Body of pancreas (tissue), 4 donors: ENCODE data around the gene PPME1. TPM values are rescaled to one million over a fixed set of nuclear protein-coding genes. Genes with fewer than 3 reads are reported as not detected.

Experiments
- ATAC-seq: fragments of 150-250 bp; one replicate; pipeline ENCODE4 v1.9.1; 2016
- DNase-seq, 4 donors: peaks; one replicate each; pipeline ENCODE4 v3.0.0-alpha.2; 2019
- H3K27ac ChIP-seq, 4 donors: fragments of 200-600 bp; sonication (generic); 1 replicate in 3 of 4; 2 replicates in 1 of 4; pipeline versions ENCODE4 v1.5.1 to v1.6.1; 2016 to 2019; ENCODE audit warnings: mild to moderate bottlenecking in 1 of 4, mixed read lengths in 1 of 4, moderate library complexity in 1 of 4
- H3K27me3 ChIP-seq, 2 donors: fragments of 200-600 bp; sonication (generic); one replicate each; pipeline ENCODE4 v1.6.0; 2016; ENCODE audit warnings: mild to moderate bottlenecking in 1 of 2
- H3K36me3 ChIP-seq, 2 donors: fragments of 200-600 bp; sonication (generic); replicated peaks in 1 of 2; 2 replicates each; pipeline ENCODE4 v1.5.1; 2016; ENCODE audit warnings: low read depth in 2 of 2; ENCODE audit not compliant: insufficient read depth in 1 of 2
- H3K4me1 ChIP-seq: fragments of 200-600 bp; sonication (generic); one replicate; pipeline ENCODE4 v1.6.0; 2016
- H3K4me3 ChIP-seq, 2 donors: fragments of 200-600 bp; sonication (generic); 1 replicate in 1 of 2; 2 replicates in 1 of 2; pipeline ENCODE4 v1.5.1; 2016 to 2019
- H3K9me3 ChIP-seq, 3 donors: fragments of 200-600 bp; sonication (generic); 1 replicate in 2 of 3; 2 replicates in 1 of 3; pipeline ENCODE4 v1.5.1; 2016
- CTCF ChIP-seq, 7 experiments: fragments of 450-650 bp in 4 of 7; fragments of 200-600 bp in 3 of 7; sonication (generic) in 3 of 7; IDR thresholded peaks; one replicate each; pipeline ENCODE4 v1.5.1; 2016 to 2019; ENCODE audit warnings: antibody characterized with exemption in 7 of 7
- POLR2A ChIP-seq, 3 donors: fragments of 450-650 bp; IDR thresholded peaks; one replicate each; pipeline ENCODE4 v1.6.1; 2016; ENCODE audit warnings: antibody characterized with exemption in 3 of 3, mild to moderate bottlenecking in 2 of 3
- WGBS, 2 donors: methylation state at CpG; one replicate each; pipeline ENCODE4 v1.1.5; 2017; 5-methylcytosine and 5-hydroxymethylcytosine counted together
- intact Hi-C: fragments of 100-400 bp; cut with DNase I; formaldehyde crosslinking; loops from one replicate; pipeline ENCODE4 v1.15.1; 2023
- total RNA-seq, 2 donors: library from RNA; depleted of rRNA; stranded (reverse); fragments of >200 nt; gene quantifications; one replicate each; pipeline ENCODE4 v1.1.0, GENCODE V29; 2016

PPME1 gene
- total RNA-seq, 2 donors from 2014 or later, result 10.9 to 12.9 TPM

GRCh38 chr11:74204701-74205100 lies 33.6 kb downstream of the PPME1 start:
- Histone ChIP-seq H3K4me1 (no peaks in the 10 kb centered on the region), H3K36me3 (peaks cover 0 to 3% of the 10 kb centered on the region in 2 donors), H3K9me3 (no peaks in the 10 kb centered on the region), H3K27me3 (no peaks in the 10 kb centered on the region), H3K4me3 (no peak overlapping the region), H3K27ac (no peak overlapping the region)
- ATAC-seq (no peak), DNase-seq (no peak)
- 87 to 96% methylated on average over 1 of the region's 1 CpG for WGBS, 2 donors
- intact Hi-C loops, result no loop called here
- no peak for TF ChIP-seq POLR2A (IDR thresholded peaks at IDR 0.05)
- no peak for TF ChIP-seq CTCF (IDR thresholded peaks at IDR 0.05)

- intact Hi-C loops, result no loop called here
- Histone ChIP-seq H3K4me3 (no peak overlapping the region), H3K9me3 (no peaks in the 10 kb centered on the region), H3K27ac (no peak overlapping the region), H3K36me3 (peaks cover 0 to 3% of the 10 kb centered on the region in 2 donors), H3K27me3 (no peaks in the 10 kb centered on the region), H3K4me1 (no peaks in the 10 kb centered on the region)
- TF ChIP-seq POLR2A (IDR thresholded peaks at IDR 0.05) (no peak), CTCF (IDR thresholded peaks at IDR 0.05) (no peak)
- DNase-seq (no peak), ATAC-seq (no peak)
- 96% methylated on average over 1 of the region's 1 CpG for WGBS, 2 donors
Observed at GRCh38 chr11:74205181-74205580, 34.1 kb downstream of the PPME1 start.

- WGBS, 2 donors, result 87 to 100% methylated on average over 1 of the region's 1 CpG
- Histone ChIP-seq H3K4me3 (no peak overlapping the region), H3K27me3 (no peaks in the 10 kb centered on the region), H3K4me1 (no peaks in the 10 kb centered on the region), H3K27ac (no peak overlapping the region), H3K36me3 (peaks cover 0 to 4% of the 10 kb centered on the region in 2 donors), H3K9me3 (no peaks in the 10 kb centered on the region)
- TF ChIP-seq CTCF (IDR thresholded peaks at IDR 0.05), result no peak
- no peak for TF ChIP-seq POLR2A (IDR thresholded peaks at IDR 0.05)
- DNase-seq, result no peak
- ATAC-seq, result no peak
- intact Hi-C loops, result no loop called here
Observed at GRCh38 chr11:74206746-74207145, 35.7 kb downstream of the PPME1 start.

- peaks cover 0 to 4% of the 10 kb centered on the region in 2 donors for H3K36me3 ChIP-seq
- no peak for DNase-seq
- intact Hi-C loops, result no loop called here
Observed at GRCh38 chr11:74208507-74208906, 37.4 kb downstream of the PPME1 start.

More at GRCh38 chr11:74208507-74208906, 37.4 kb downstream of the PPME1 start:
- H3K27me3 ChIP-seq, result no peaks in the 10 kb centered on the region
- TF ChIP-seq POLR2A (IDR thresholded peaks at IDR 0.05), result no peak
- no peak for TF ChIP-seq CTCF (IDR thresholded peaks at IDR 0.05)
- no peak for ATAC-seq
- H3K4me3 ChIP-seq, result no peak overlapping the region
- no peak overlapping the region for H3K27ac ChIP-seq
- no peaks in the 10 kb centered on the region for H3K4me1 ChIP-seq
- H3K9me3 ChIP-seq, result no peaks in the 10 kb centered on the region
